GM19395 (cell line): ENCODE data around the gene ALG13.
"Not testable (repeated sequence)": the region's sequence is repeated elsewhere in the genome, so short reads cannot be mapped to it uniquely, and the experiment has no call there.

Source experiments
- ATAC-seq: cut with Tn5 transposase; IDR thresholded peaks from one replicate; pipeline ENCODE4 v1.9.1; 2021; ENCODE audit warnings: mild to moderate bottlenecking, moderate library complexity; ENCODE audit not compliant: unreplicated experiment

ALG13 gene

DNA sequence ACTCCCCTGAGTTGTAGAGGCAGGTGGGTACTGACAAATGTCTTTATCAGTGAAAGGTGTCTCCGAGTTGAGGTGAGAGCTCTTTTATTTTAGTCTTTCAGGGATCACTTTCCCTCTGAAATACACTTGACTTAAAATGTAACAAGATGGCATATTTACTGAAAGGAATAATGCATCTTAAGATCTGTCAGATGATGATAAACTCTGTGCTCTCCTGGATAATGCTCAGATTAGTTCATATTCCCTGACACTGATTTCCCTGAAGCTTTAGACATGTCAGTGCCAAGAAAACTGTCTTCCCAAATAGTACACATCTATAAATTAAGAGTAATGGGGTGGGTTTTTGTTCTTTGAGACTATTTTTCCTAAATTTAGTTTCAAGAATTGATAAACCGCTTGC is 75.5 kb downstream of the ALG13 start:
- ATAC-seq: no peak

DNA sequence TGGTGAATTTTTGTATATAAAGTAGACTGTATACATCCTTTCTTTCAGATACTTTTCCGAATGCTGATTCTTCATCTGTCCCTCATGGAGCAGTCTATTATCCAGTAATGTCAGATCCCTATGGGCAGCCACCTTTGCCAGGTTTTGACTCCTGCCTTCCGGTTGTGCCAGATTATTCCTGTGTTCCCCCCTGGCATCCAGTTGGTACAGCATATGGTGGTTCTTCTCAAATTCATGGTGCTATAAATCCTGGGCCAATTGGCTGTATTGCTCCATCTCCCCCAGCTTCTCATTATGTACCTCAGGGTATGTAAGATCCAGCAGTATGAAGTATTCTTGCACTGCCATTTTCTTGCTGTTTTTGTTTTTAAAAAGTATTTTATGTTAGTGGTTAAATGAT is 78.7 kb downstream of the ALG13 start:
- ATAC-seq: no peak

GRCh38 chrX:111761578-111762135 is 80.7 kb downstream of the ALG13 start:
- no peak for ATAC-seq

DNA sequence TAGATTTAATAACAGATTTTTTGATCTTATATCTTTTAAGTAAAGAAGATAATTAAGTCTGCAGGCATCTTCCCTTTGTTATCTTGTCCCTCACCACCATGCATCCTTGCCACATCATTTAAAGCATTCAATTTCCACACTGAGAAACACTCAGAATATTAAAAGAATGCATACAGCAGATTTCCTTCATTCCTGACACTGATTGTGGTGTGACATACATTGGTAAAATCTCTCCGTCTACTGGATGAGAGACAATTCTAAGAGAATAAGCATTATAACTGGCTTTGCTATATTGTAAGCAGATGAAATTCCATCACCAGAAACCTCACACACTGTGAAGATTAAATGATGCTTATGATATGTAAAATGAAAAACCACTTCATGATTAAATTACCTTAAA is 97.6 kb downstream of the ALG13 start:
- ATAC-seq: no peak

DNA sequence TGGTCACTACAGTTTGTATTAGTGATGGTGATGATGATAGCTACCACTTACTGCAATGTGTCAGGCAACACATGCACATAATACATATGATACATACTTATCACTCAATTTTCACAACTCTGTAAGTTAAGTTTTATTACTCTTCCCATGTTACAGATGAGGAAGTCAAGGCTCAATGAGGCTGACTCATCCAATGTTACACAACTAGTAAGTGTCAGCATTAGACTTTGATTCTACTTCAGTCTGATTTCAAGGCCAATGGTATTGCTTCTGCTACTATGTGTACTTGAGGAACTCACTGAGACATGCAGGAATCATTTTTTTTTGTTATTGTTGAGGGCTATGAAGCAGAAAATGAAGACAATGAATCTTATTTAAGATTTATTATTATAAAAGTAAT is 98.6 kb downstream of the ALG13 start:
- no peak for ATAC-seq

GRCh38 chrX:111784667-111785066 is 103.7 kb downstream of the ALG13 start:
- ATAC-seq: no peak

GRCh38 chrX:111790054-111790453 is 109.1 kb downstream of the ALG13 start:
- not testable (repeated sequence) for ATAC-seq
